Activated naive CD4-positive, alpha-beta T cell treated with anti-CD3 and anti-CD28 coated beads for 36 hours (primary cell): ENCODE data around the gene RANBP3. TPM values are rescaled to one million over a fixed set of nuclear protein-coding genes. Genes with fewer than 3 reads are reported as not detected.

Source experiments
- CTCF ChIA-PET: fragments of 350-600 bp; sonication (Branson Sonifier 250); formaldehyde crosslinking; loops from one replicate; lab custom pipeline; 2021; ENCODE audit warnings: antibody characterized with exemption; lab: Charles Lee
- DNase-seq: peaks from one replicate; pipeline ENCODE4 v3.0.0-alpha.2; 2020
- H3K27ac Mint-ChIP-seq: one replicate; pipeline ENCODE4 v1.8.0; 2021; ENCODE audit warnings: mild to moderate bottlenecking, mixed read lengths
- H3K27me3 Mint-ChIP-seq: one replicate; pipeline ENCODE4 v1.8.0; 2021; ENCODE audit warnings: low read depth, mixed read lengths
- H3K36me3 Mint-ChIP-seq: one replicate; pipeline ENCODE4 v1.8.0; 2021; ENCODE audit warnings: low read depth, mixed read lengths
- H3K4me1 Mint-ChIP-seq: one replicate; pipeline ENCODE4 v1.8.0; 2021; ENCODE audit warnings: low read depth, mixed read lengths
- H3K4me3 Mint-ChIP-seq: one replicate; pipeline ENCODE4 v1.8.0; 2021; ENCODE audit warnings: mild to moderate bottlenecking, moderate library complexity, mixed read lengths
- H3K9me3 Mint-ChIP-seq: one replicate; pipeline ENCODE4 v1.8.0; 2021; ENCODE audit warnings: mixed read lengths
- intact Hi-C: fragments of 100-400 bp; cut with micrococcal nuclease; formaldehyde crosslinking; loops from one replicate; pipeline ENCODE4 v1.15.1; 2023
- total RNA-seq, 2 experiments: library from RNA; stranded (reverse); gene quantifications; one replicate each; pipeline ENCODE4 v1.2.3, GENCODE V29; 2021

The RANBP3 gene
- total RNA-seq, 2 experiments from 2014 or later = 77.9 to 80.5 TPM

DNA sequence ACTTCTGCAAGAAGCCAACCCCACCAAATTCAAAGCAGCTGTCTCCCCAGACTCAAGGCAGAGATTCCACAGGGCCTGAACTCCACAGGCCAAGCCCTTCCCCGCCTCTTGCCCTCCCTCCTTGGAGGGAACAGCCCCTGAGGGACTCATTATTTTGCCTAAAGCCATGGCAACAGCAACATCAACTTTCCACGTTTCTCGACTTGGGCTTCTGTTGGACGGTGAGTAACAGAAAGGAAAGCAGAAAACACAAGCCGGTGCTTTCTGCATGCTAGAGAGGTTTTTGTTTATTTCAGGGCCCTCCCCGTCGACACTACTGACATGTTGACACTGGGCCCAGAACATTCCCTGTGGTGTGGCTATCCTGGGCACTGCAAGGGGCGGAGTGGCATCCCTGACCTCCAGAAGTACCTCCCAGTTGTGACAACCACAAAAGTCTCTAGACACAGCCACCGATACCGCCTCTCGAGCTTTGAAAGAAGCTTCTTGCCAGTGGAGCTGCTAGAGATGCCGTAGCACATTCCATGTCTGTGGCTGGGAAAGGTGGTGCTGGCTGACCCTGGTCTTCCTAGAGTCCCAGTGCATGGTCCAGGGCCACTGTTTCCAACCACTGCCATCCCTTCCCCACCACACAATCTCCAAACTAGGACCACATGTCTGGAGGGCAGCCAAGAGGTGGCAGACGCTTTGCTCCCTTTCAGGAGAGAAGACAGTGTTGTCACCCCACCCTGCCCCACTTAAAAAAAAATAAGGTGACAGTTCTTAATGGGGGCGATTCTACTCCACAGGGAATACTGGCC is 51.1 kb downstream of the RANBP3 start:
- Mint-ChIP-seq H3K4me1 (no peaks in the 10 kb centered on the region), H3K9me3 (no peaks in the 10 kb centered on the region)

GRCh38 chr19:5925830-5926427 is 52.0 kb downstream of the RANBP3 start:
- intact Hi-C loops = no loop called here
- Mint-ChIP-seq H3K4me3 (no peak overlapping the region), H3K4me1 (no peaks in the 10 kb centered on the region), H3K27me3 (no peaks in the 10 kb centered on the region), H3K36me3 (peaks cover 40% of the 10 kb centered on the region), H3K9me3 (no peaks in the 10 kb centered on the region), H3K27ac (no peak overlapping the region)
- no peak for DNase-seq
- CTCF ChIA-PET = interaction anchor here (0.8 kb wide), 1 partner anchor 63 kb away, joined by 3 read pairs; no protein-coding TSS in a partner anchor

More for the DNA sequence above, 51.1 kb downstream of the RANBP3 start:
- H3K4me3 Mint-ChIP-seq = no peak overlapping the region
- peaks cover 38% of the 10 kb centered on the region for H3K36me3 Mint-ChIP-seq
- H3K27me3 Mint-ChIP-seq = no peaks in the 10 kb centered on the region
- DNase-seq = no peak
- CTCF ChIA-PET = no interaction called here
- H3K27ac Mint-ChIP-seq = no peak overlapping the region
- intact Hi-C loops = no loop called here

DNA sequence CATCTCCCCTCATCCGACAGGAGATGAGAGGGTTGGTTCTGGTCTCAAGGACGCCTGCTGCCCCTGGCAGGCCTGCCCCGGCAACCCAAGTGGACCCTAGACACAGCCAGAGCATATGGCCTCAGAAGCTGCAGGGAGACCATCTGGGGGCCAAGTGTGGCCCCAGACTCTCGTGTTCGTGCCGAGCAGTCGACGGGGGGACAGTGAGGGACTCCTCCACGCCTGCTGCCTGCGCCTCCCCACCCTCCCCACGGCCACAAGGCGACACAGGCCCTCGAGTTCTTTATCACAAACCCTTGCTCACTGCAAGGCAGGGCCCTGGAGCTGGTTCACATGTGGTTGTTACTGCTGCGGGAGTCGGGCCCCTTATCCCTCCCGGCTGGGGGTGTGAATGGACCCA is 54.6 kb downstream of the RANBP3 start:
- Mint-ChIP-seq H3K36me3 (peaks cover 30% of the 10 kb centered on the region), H3K27me3 (no peaks in the 10 kb centered on the region), H3K4me3 (no peak overlapping the region), H3K9me3 (no peaks in the 10 kb centered on the region), H3K27ac (no peak overlapping the region), H3K4me1 (no peaks in the 10 kb centered on the region)
- intact Hi-C loops = no loop called here
- CTCF ChIA-PET = no interaction called here
- DNase-seq = no peak

- peaks cover 26% of the 10 kb centered on the region for H3K36me3 Mint-ChIP-seq
These were observed 55.8 kb downstream of the RANBP3 start for GRCh38 chr19:5922161-5922545.

GRCh38 chr19:5921516-5922160 is 56.3 kb downstream of the RANBP3 start:
- Mint-ChIP-seq H3K9me3 (no peaks in the 10 kb centered on the region), H3K4me1 (no peaks in the 10 kb centered on the region), H3K27me3 (no peaks in the 10 kb centered on the region), H3K4me3 (no peak overlapping the region), H3K36me3 (peaks cover 29% of the 10 kb centered on the region), H3K27ac (no peak overlapping the region)
- intact Hi-C loops = no loop called here
- CTCF ChIA-PET = no interaction called here
- DNase-seq = no peak

More at GRCh38 chr19:5922161-5922545, 55.8 kb downstream of the RANBP3 start:
- DNase-seq = no peak
- intact Hi-C loops = no loop called here
- CTCF ChIA-PET = no interaction called here
- Mint-ChIP-seq H3K27ac (no peak overlapping the region), H3K4me3 (no peak overlapping the region), H3K9me3 (no peaks in the 10 kb centered on the region), H3K27me3 (no peaks in the 10 kb centered on the region), H3K4me1 (no peaks in the 10 kb centered on the region)

- no peaks in the 10 kb centered on the region for H3K4me1 Mint-ChIP-seq
- H3K36me3 Mint-ChIP-seq = peaks cover 19% of the 10 kb centered on the region
- CTCF ChIA-PET = no interaction called here
These were observed 59.4 kb downstream of the RANBP3 start for GRCh38 chr19:5918463-5919079.

GRCh38 chr19:5917431-5918107 is 60.4 kb downstream of the RANBP3 start:
- intact Hi-C loops = no loop called here
- Mint-ChIP-seq H3K4me3 (no peak overlapping the region), H3K27me3 (no peaks in the 10 kb centered on the region), H3K36me3 (peaks cover 13% of the 10 kb centered on the region), H3K4me1 (no peaks in the 10 kb centered on the region), H3K9me3 (no peaks in the 10 kb centered on the region), H3K27ac (no peak overlapping the region)
- no peak for DNase-seq
- CTCF ChIA-PET = no interaction called here

More at GRCh38 chr19:5918463-5919079, 59.4 kb downstream of the RANBP3 start:
- intact Hi-C loops = no loop called here
- Mint-ChIP-seq H3K4me3 (no peak overlapping the region), H3K27ac (no peak overlapping the region), H3K27me3 (no peaks in the 10 kb centered on the region), H3K9me3 (no peaks in the 10 kb centered on the region)
- DNase-seq = no peak

DNA sequence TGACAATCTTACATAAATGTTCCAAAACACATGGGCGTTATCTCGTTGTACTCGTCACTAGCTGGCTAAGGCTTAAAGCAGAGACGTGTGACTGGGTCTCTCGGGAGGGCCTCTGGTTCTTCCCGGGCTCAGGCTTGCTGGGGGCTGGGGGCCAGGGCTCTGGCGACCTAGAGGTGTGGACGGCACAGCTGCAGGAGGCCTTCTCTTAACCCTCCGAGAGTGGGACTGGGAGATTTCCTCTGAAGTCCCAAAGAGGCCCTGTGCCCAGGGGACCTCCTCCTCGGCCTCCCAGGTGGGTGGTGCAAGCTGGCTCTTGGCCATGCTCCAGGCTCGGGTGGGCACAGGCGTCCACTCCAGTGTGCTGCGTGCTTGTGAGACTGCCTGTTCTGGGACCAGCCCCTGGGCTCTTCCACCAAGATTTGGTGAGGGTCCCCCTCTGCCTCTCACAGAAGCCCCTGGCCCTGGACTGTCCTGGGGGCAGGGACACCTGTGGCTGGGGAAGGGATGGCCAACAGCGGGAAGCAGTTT is 61.7 kb downstream of the RANBP3 start:
- Mint-ChIP-seq H3K27ac (no peak overlapping the region), H3K4me1 (no peaks in the 10 kb centered on the region), H3K27me3 (no peaks in the 10 kb centered on the region), H3K4me3 (no peak overlapping the region), H3K9me3 (no peaks in the 10 kb centered on the region), H3K36me3 (peaks cover 6% of the 10 kb centered on the region)
- DNase-seq = no peak
- intact Hi-C loops = no loop called here
- CTCF ChIA-PET = no interaction called here

DNA sequence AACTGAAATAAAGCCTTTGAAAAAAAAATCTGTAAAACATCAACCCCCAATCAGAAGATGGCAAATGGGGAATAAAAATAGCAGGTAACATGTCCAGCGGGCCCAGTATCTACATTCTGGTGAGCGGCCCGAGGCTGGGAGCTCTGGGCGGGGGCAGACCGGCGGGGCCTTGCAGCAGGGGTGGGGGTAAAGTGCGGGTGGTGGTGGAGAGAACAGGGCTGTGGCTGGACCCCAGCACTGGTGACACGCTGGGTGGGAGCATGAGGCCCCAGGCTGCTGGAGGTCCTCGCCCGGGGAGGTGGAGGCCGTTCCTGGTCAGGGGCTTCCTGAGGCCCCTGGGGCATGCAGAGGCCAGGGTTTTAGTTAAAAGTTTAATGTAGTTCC is 62.2 kb downstream of the RANBP3 start:
- Mint-ChIP-seq H3K27me3 (no peaks in the 10 kb centered on the region), H3K4me1 (no peaks in the 10 kb centered on the region)
- CTCF ChIA-PET = no interaction called here

GRCh38 chr19:5914946-5915781 is 62.8 kb downstream of the RANBP3 start:
- no peak for DNase-seq
- CTCF ChIA-PET = no interaction called here
- Mint-ChIP-seq H3K36me3 (peaks cover 6% of the 10 kb centered on the region), H3K9me3 (no peaks in the 10 kb centered on the region), H3K27me3 (no peaks in the 10 kb centered on the region), H3K27ac (no peak overlapping the region), H3K4me3 (no peak overlapping the region), H3K4me1 (no peaks in the 10 kb centered on the region)
- intact Hi-C loops = no loop called here

More for the DNA sequence above, 62.2 kb downstream of the RANBP3 start:
- Mint-ChIP-seq H3K4me3 (no peak overlapping the region), H3K27ac (no peak overlapping the region), H3K9me3 (no peaks in the 10 kb centered on the region), H3K36me3 (peaks cover 6% of the 10 kb centered on the region)
- intact Hi-C loops = no loop called here
- no peak for DNase-seq

GRCh38 chr19:5914358-5914774 is 63.6 kb downstream of the RANBP3 start:
- no peak for DNase-seq
- Mint-ChIP-seq H3K4me3 (no peak overlapping the region), H3K36me3 (peaks cover 6% of the 10 kb centered on the region), H3K27ac (no peak overlapping the region), H3K4me1 (no peaks in the 10 kb centered on the region), H3K27me3 (no peaks in the 10 kb centered on the region), H3K9me3 (no peaks in the 10 kb centered on the region)
- CTCF ChIA-PET = no interaction called here
- intact Hi-C loops = no loop called here
